Measurements from ENCODE around the gene CCT8. TPM values are rescaled to one million over a fixed set of nuclear protein-coding genes. Genes with fewer than 3 reads are reported as not detected.

The CCT8 gene
- total and polyA plus RNA-seq, 10 of the 15 experiments (the other 5 are each of a cell fraction or from before 2014, with no cell fraction given): 321 to 696 (median 471) TPM

GRCh38 chr21:29073222-29074006, at the start of gene CCT8 (continued):
- no peak for TF ChIP-seq SUPT20H (IDR thresholded peaks at IDR 0.05; ENCODE audit: borderline replicate concordance, control insufficient read depth, low read depth, low read length)
- peak; percentile 46; the same call in 1 of the 2 replicates for TF ChIP-seq HSF1 (IDR thresholded peaks at IDR 0.05; ENCODE audit: low read depth, low read length)
- TF ChIP-seq BRCA1 (IDR thresholded peaks at IDR 0.05; ENCODE audit: low read depth, low read length): peak; percentile 91
- peak; percentile 84 for TF ChIP-seq KLF5 (IDR thresholded peaks at IDR 0.05; ENCODE audit: partially characterized antibody)
- TF ChIP-seq IRF5 (IDR thresholded peaks at IDR 0.05; ENCODE audit: borderline replicate concordance): peak; percentile 89
- TF ChIP-seq GABPA (IDR thresholded peaks at IDR 0.05; ENCODE audit: low read depth): 0 out of 2 replicates have a peak, but pooled peaks have one; percentile 50
- no peak for TF ChIP-seq ZNF217 (IDR thresholded peaks at IDR 0.05)
- peak; percentile 95 for TF ChIP-seq RUNX3 (IDR thresholded peaks at IDR 0.05; ENCODE audit: low read length)
- TF ChIP-seq YBX1 (IDR thresholded peaks at IDR 0.05): no peak
- peak; percentile 94 for TF ChIP-seq CUX1 (IDR thresholded peaks at IDR 0.05; ENCODE audit: insufficient replicate concordance, low read depth, low read length)
- no peak for TF ChIP-seq ZNF274 (IDR thresholded peaks at IDR 0.05; ENCODE audit: insufficient read depth, insufficient read length)
- no peak for TF ChIP-seq ZBTB33 (IDR thresholded peaks at IDR 0.05)
- TF ChIP-seq ATF2 (IDR thresholded peaks at IDR 0.05; ENCODE audit: low read length): peak; percentile 37; the same call in 1 of the 2 replicates
- peak; percentile 97 for TF ChIP-seq POLR2AphosphoS2 (IDR thresholded peaks at IDR 0.05; ENCODE audit: low read depth, low read length)
- TF ChIP-seq ZNF207 (IDR thresholded peaks at IDR 0.05; ENCODE audit: borderline replicate concordance): peak; percentile 87; the same call in 1 of the 2 replicates
- peak; percentile 99 for TF ChIP-seq RCOR1 (conservative IDR thresholded peaks at IDR 0.05; ENCODE audit: low read depth, low read length)
- TF ChIP-seq SREBF1 (IDR thresholded peaks at IDR 0.05; ENCODE audit: low read length): no peak
- no peak for TF ChIP-seq FOXK2 (IDR thresholded peaks at IDR 0.05)
